Endothelial cell of umbilical vein (primary cell): ENCODE measurements around the gene SLC5A1. TPM values are rescaled to one million over a fixed set of nuclear protein-coding genes. Genes with fewer than 3 reads are reported as not detected.

Experiments used
- BruUV-seq: library from RNA; stranded (reverse); fragments of 400-500 nt; replicated peaks from 2 replicates; lab custom pipeline; 2021; lab: Mats Ljungman, UMichigan
- CTCF ChIA-PET: fragments of 300-600, 350-600 bp; sonication (Branson Sonifier 250); formaldehyde crosslinking; loops from one replicate; lab custom pipeline; 2021; ENCODE audit warnings: antibody characterized with exemption, inconsistent platforms; lab: Charles Lee
- POLR2A ChIA-PET: fragments of 300-600, 350-600 bp; sonication (Branson Sonifier 250); formaldehyde crosslinking; loops from one replicate; lab custom pipeline; 2021; ENCODE audit warnings: antibody characterized with exemption, inconsistent platforms; lab: Charles Lee
- DNase-seq: peaks from one replicate; pipeline ENCODE4 v3.0.0-alpha.2; 2011; ENCODE audit warnings: low read depth, low spot score
- FAIRE-seq: peaks from 2 replicates; lab custom pipeline; 2011; peaks lifted over from hg19 to GRCh38; lab: Jason Lieb, UNC
- H2AFZ ChIP-seq: 2 replicates; pipeline ENCODE4 v1.6.0; 2012; ENCODE audit warnings: low read depth, low read length, control low read depth, inconsistent platforms
- H3K27ac ChIP-seq: 2 replicates; pipeline ENCODE4 v1.5.1; 2011; ENCODE audit warnings: low read depth, mild to moderate bottlenecking, control low read depth, low read length, moderate library complexity; ENCODE audit not compliant: insufficient read depth
- H3K27me3 ChIP-seq, 2 experiments: 2 replicates each; pipeline versions ENCODE4 v1.6.0 to v1.6.1; 2011; ENCODE audit warnings: low read length in 2 of 2, mixed read lengths in 1 of 2; ENCODE audit not compliant: control insufficient read depth in 2 of 2, insufficient read depth in 2 of 2
- H3K36me3 ChIP-seq, 2 experiments: 2 replicates in 1 of 2; 3 replicates in 1 of 2; pipeline ENCODE4 v1.5.1; 2011; ENCODE audit warnings: low read length in 2 of 2, mild to moderate bottlenecking in 1 of 2, moderate library complexity in 1 of 2; ENCODE audit not compliant: control insufficient read depth in 2 of 2, insufficient read depth in 2 of 2; ENCODE audit errors: extremely low read depth in 1 of 2
- H3K4me1 ChIP-seq: 3 replicates; pipeline ENCODE4 v1.5.1; 2011; ENCODE audit warnings: mild to moderate bottlenecking, low read length; ENCODE audit not compliant: control insufficient read depth, insufficient read depth; ENCODE audit errors: extremely low read depth
- H3K4me2 ChIP-seq: 2 replicates; pipeline ENCODE4 v1.6.1; 2011; ENCODE audit warnings: low read length, control low read depth, mixed read lengths; ENCODE audit not compliant: insufficient read depth
- H3K4me3 ChIP-seq, 3 experiments: fragments of 200-600 bp in 1 of 3; sonication (generic), shearing (Covaris generic) in 1 of 3; replicated peaks in 1 of 3; 2 replicates each; pipeline ENCODE4 v1.5.1; 2011 to 2016; ENCODE audit warnings: control low read depth in 3 of 3, low read length in 3 of 3, mild to moderate bottlenecking in 2 of 3, inconsistent platforms in 1 of 3, low read depth in 1 of 3, moderate library complexity in 1 of 3; ENCODE audit not compliant: insufficient read depth in 1 of 3
- H3K79me2 ChIP-seq: 2 replicates; pipeline ENCODE4 v1.6.0; 2012; ENCODE audit warnings: low read length, inconsistent platforms; ENCODE audit not compliant: control insufficient read depth, insufficient read depth
- H3K9ac ChIP-seq: replicated peaks from 2 replicates; pipeline ENCODE3; 2011; ENCODE audit warnings: low read length, control low read depth; ENCODE audit not compliant: insufficient read depth; ENCODE audit errors: extremely low read depth
- H3K9me1 ChIP-seq: replicated peaks from 3 replicates; pipeline ENCODE4 v1.6.0; 2011; ENCODE audit warnings: mild to moderate bottlenecking, low read length; ENCODE audit not compliant: control insufficient read depth, insufficient read depth; ENCODE audit errors: extremely low read depth
- H3K9me3 ChIP-seq: replicated peaks from 2 replicates; pipeline ENCODE4 v1.5.1; 2012; ENCODE audit warnings: low read length, inconsistent platforms; ENCODE audit not compliant: control insufficient read depth, insufficient read depth
- H4K20me1 ChIP-seq: replicated peaks from 2 replicates; pipeline ENCODE3; 2011; ENCODE audit warnings: mild to moderate bottlenecking, low read length; ENCODE audit not compliant: control insufficient read depth, insufficient read depth; ENCODE audit errors: extremely low read depth
- CTCF ChIP-seq, 2 donors: IDR thresholded peaks; 1 replicate in 1 of 2; 2 replicates in 1 of 2; pipeline ENCODE4 v1.5.1; 2011; ENCODE audit warnings: low read length in 2 of 2, mild to moderate bottlenecking in 2 of 2, moderate library complexity in 2 of 2, control low read depth in 1 of 2, inconsistent platforms in 1 of 2, low read depth in 1 of 2; ENCODE audit not compliant: insufficient read depth in 1 of 2; ENCODE audit errors: extremely low read depth in 1 of 2
- EZH2 ChIP-seq: IDR thresholded peaks from 2 replicates; pipeline ENCODE4 v1.6.1; 2012; ENCODE audit warnings: borderline replicate concordance, low read depth, mild to moderate bottlenecking, moderate library complexity, low read length, inconsistent platforms; ENCODE audit not compliant: severe bottlenecking
- FOS ChIP-seq: IDR thresholded peaks from 2 replicates; pipeline ENCODE4 v1.6.1; 2011; ENCODE audit warnings: mild to moderate bottlenecking, low read length, moderate library complexity, borderline replicate concordance; ENCODE audit not compliant: insufficient read depth
- GATA2 ChIP-seq: IDR thresholded peaks from 2 replicates; pipeline ENCODE4 v1.7.0; 2011; ENCODE audit warnings: low read depth, mild to moderate bottlenecking, moderate library complexity, mixed read lengths, low read length; ENCODE audit not compliant: insufficient read length, insufficient read depth
- JUN ChIP-seq: IDR thresholded peaks from 2 replicates; pipeline ENCODE4 v1.6.1; 2011; ENCODE audit warnings: borderline replicate concordance, low read depth; ENCODE audit not compliant: insufficient read length, insufficient read depth
- MYC ChIP-seq: IDR thresholded peaks from one replicate; pipeline ENCODE4 v1.6.1; 2011; ENCODE audit warnings: mild to moderate bottlenecking, low read depth, low read length
- POLR2A ChIP-seq: IDR thresholded peaks from 2 replicates; pipeline ENCODE4 v1.6.1; 2012; ENCODE audit warnings: low read depth, mild to moderate bottlenecking, control low read depth, low read length
- POLR2AphosphoS5 ChIP-seq: IDR thresholded peaks from 2 replicates; pipeline ENCODE4 v1.6.1; 2012; ENCODE audit warnings: low read depth, mild to moderate bottlenecking, control low read depth, low read length, moderate library complexity; ENCODE audit not compliant: insufficient read depth
- dilution Hi-C: fragments of 300-500 bp; cut with MboI; formaldehyde crosslinking; loops from one replicate; pipeline ENCODE4 v1.15.0; 2019; ENCODE audit warnings: low sequenced_read_pairs; ENCODE audit not compliant: extremely low pct_ligation_motif_present
- intact Hi-C: fragments of 100-400 bp; cut with micrococcal nuclease; formaldehyde crosslinking; loops from one replicate; pipeline ENCODE4 v1.10.0; 2022
- polyA plus RNA-seq, 4 experiments: library from polyadenylated mRNA; depleted of rRNA in 3 of 4; stranded (reverse) in 3 of 4; unstranded in 1 of 4; fragments of >200 nt; gene quantifications; 2 replicates each; pipeline versions ENCODE4 v1.2.1 to v1.2.3, GENCODE V29; 2011 to 2012; ENCODE audit warnings: missing spikeins in 1 of 4
- total RNA-seq: library from RNA; stranded (reverse); gene quantifications from 2 replicates; pipeline ENCODE4 v1.2.3, GENCODE V29; 2021
- TF ChIP-seq, protein P1 (sequence below): IDR thresholded peaks from 2 replicates; pipeline ENCODE4 v1.6.1; 2011; ENCODE audit not compliant: insufficient read depth, insufficient read length

SLC5A1 gene
- total and polyA plus RNA-seq, 2 donors (not counting 3 experiments of a cell fraction or from before 2014, with no cell fraction given) = not detected

DNA sequence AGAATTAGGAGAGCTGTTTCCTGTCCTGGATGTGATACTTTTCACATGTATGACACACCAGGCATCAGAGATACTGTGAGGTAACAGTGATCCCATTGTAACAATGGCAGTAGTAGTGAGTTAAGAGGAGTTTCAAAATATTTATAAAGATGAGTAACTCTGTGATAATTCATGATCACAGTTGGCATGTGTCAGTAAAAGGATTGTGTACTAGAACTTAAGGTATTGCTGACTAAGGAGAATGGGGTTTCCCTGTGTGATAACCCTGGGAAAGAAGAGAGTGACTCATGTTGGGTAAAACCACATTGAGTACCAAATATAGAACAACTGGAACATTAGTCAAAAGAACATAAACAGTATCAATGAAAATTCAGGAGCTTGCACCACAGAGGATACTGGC lies 22.9 kb upstream of the SLC5A1 start:
- no peaks in the 10 kb centered on the region for H3K79me2 ChIP-seq
- intact Hi-C loops (no loop called here), dilution Hi-C loops (no loop called here)
- H3K27ac ChIP-seq = no peak overlapping the region
- H3K9me1 ChIP-seq = no peaks in the 10 kb centered on the region
- H3K9ac ChIP-seq = no peak overlapping the region
- no peak overlapping the region for H3K4me3 ChIP-seq
- POLR2A ChIA-PET = no interaction called here
- DNase-seq (peak; percentile 16), FAIRE-seq (no peak)
- no TSS peak for BruUV-seq
- H3K4me1 ChIP-seq = peaks cover 5% of the 10 kb centered on the region
- no peak for TF ChIP-seq CTCF (IDR thresholded peaks at IDR 0.05; ENCODE audit: extremely low read depth in 1 of 2, insufficient read depth in 1 of 2, low read depth in 1 of 2, low read length in 2 of 2)
- TF ChIP-seq POLR2AphosphoS5 = no peak
- no peak for TF ChIP-seq EZH2
- no peak for TF ChIP-seq GATA2
- TF ChIP-seq, protein P1, sequence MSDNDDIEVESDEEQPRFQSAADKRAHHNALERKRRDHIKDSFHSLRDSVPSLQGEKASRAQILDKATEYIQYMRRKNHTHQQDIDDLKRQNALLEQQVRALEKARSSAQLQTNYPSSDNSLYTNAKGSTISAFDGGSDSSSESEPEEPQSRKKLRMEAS = no peak
- TF ChIP-seq FOS = peak; percentile 49
- TF ChIP-seq POLR2A = no peak
- TF ChIP-seq JUN = peak; percentile 6
- no peak for TF ChIP-seq MYC
- no peak overlapping the region for H2AFZ ChIP-seq
- H4K20me1 ChIP-seq = no peaks in the 10 kb centered on the region
- no peaks in the 10 kb centered on the region for H3K36me3 ChIP-seq
- H3K9me3 ChIP-seq = no peaks in the 10 kb centered on the region
- CTCF ChIA-PET = interaction anchor here (1.0 kb wide), 1 partner anchor 49 kb away, joined by 4 read pairs; no protein-coding TSS in a partner anchor
- H3K4me2 ChIP-seq = no peak overlapping the region
- H3K27me3 ChIP-seq = peaks cover 0 to 3% of the 10 kb centered on the region in 2 experiments
